GM12891 (cell line): ENCODE results near the gene MAP3K7.

ENCODE experiments used
- PAX5 ChIP-seq: IDR thresholded peaks from 2 replicates; pipeline ENCODE4 v1.6.1; 2011; ENCODE audit warnings: low read length, moderate library complexity, mild to moderate bottlenecking; ENCODE audit not compliant: insufficient read depth, severe bottlenecking
- POLR2A ChIP-seq: IDR thresholded peaks from 2 replicates; pipeline ENCODE4 v1.6.1; 2011; ENCODE audit warnings: low read depth, low read length, control low read depth
- POLR2AphosphoS5 ChIP-seq: IDR thresholded peaks from 2 replicates; pipeline ENCODE4 v1.6.1; 2011; ENCODE audit warnings: low read depth, low read length, control low read depth
- SPI1 ChIP-seq: IDR thresholded peaks from 2 replicates; pipeline ENCODE4 v1.6.1; 2011; ENCODE audit warnings: low read depth, low read length, control low read depth

GRCh38 chr6:90479603-90479926 lies 107.3 kb downstream of the MAP3K7 start:
- no peak for TF ChIP-seq POLR2A
- TF ChIP-seq PAX5, result no peak
- TF ChIP-seq SPI1, result no peak
- TF ChIP-seq POLR2AphosphoS5, result no peak
